ENCODE data around the gene SLC35G4. TPM values are rescaled to one million over a fixed set of nuclear protein-coding genes. Genes with fewer than 3 reads are reported as not detected.

Gene SLC35G4
- total and polyA plus RNA-seq, 2 donors from 2014 or later: not detected

GRCh38 chr18:11567396-11567795 lies 42.0 kb upstream of the SLC35G4 start:
- no peaks in the 10 kb centered on the region for H3K4me1 ChIP-seq (ENCODE audit: control insufficient read depth in 2 of 3, insufficient read depth in 2 of 3, low read depth in 1 of 3, low read length in 3 of 3)
- H3K27me3 ChIP-seq (ENCODE audit: control insufficient read depth, insufficient read depth, low read length): no peaks in the 10 kb centered on the region
- FAIRE-seq: no peak
- no peaks in the 10 kb centered on the region for H3K36me3 ChIP-seq (ENCODE audit: control insufficient read depth in 2 of 3, insufficient read depth in 3 of 3, low read length in 3 of 3)
- H3K27ac ChIP-seq (ENCODE audit: low read depth in 2 of 2, low read length in 2 of 2): no peak overlapping the region
- TF ChIP-seq CTCF (IDR thresholded peaks at IDR 0.05; ENCODE audit: borderline replicate concordance, extremely low read depth, insufficient read depth): no peak
- no peak for DNase-seq
- H3K9ac ChIP-seq (ENCODE audit: low read length in 3 of 3): no peak overlapping the region
- H3K9me3 ChIP-seq (ENCODE audit: control insufficient read depth in 2 of 3, insufficient read depth in 1 of 3, low read length in 3 of 3): no peaks in the 10 kb centered on the region
- H3K4me3 ChIP-seq (ENCODE audit: low read length in 3 of 3): no peak overlapping the region
- intact Hi-C loops (cut with DNase I): no loop called here

- H3K4me1 ChIP-seq (ENCODE audit: control insufficient read depth in 2 of 3, insufficient read depth in 2 of 3, low read depth in 1 of 3, low read length in 3 of 3): no peaks in the 10 kb centered on the region
- no peak overlapping the region for H3K27ac ChIP-seq (ENCODE audit: low read depth in 2 of 2, low read length in 2 of 2)
- H3K4me3 ChIP-seq (ENCODE audit: low read length in 3 of 3): no peak overlapping the region
- no peaks in the 10 kb centered on the region for H3K27me3 ChIP-seq (ENCODE audit: control insufficient read depth, insufficient read depth, low read length)
- no peak for FAIRE-seq
- no peak overlapping the region for H3K9ac ChIP-seq (ENCODE audit: low read length in 3 of 3)
- no peaks in the 10 kb centered on the region for H3K9me3 ChIP-seq (ENCODE audit: control insufficient read depth in 2 of 3, insufficient read depth in 1 of 3, low read length in 3 of 3)
- intact Hi-C loops (cut with DNase I): no loop called here
- H3K36me3 ChIP-seq (ENCODE audit: control insufficient read depth in 2 of 3, insufficient read depth in 3 of 3, low read length in 3 of 3): no peaks in the 10 kb centered on the region
- DNase-seq: no peak
- TF ChIP-seq CTCF (IDR thresholded peaks at IDR 0.05; ENCODE audit: borderline replicate concordance, extremely low read depth, insufficient read depth): no peak
Observed at GRCh38 chr18:11570073-11570588, 39.3 kb upstream of the SLC35G4 start.

- no peak for TF ChIP-seq CTCF (IDR thresholded peaks at IDR 0.05; ENCODE audit: borderline replicate concordance, extremely low read depth, insufficient read depth)
- no peak for DNase-seq
- intact Hi-C loops (cut with DNase I): no loop called here
Observed at GRCh38 chr18:11570769-11571412, 38.5 kb upstream of the SLC35G4 start.

More at GRCh38 chr18:11570769-11571412, 38.5 kb upstream of the SLC35G4 start:
- Histone ChIP-seq H3K27ac (ENCODE audit: low read depth in 2 of 2, low read length in 2 of 2) (no peak overlapping the region), H3K36me3 (ENCODE audit: control insufficient read depth in 2 of 3, insufficient read depth in 3 of 3, low read length in 3 of 3) (no peaks in the 10 kb centered on the region), H3K4me1 (ENCODE audit: control insufficient read depth in 2 of 3, insufficient read depth in 2 of 3, low read depth in 1 of 3, low read length in 3 of 3) (no peaks in the 10 kb centered on the region), H3K27me3 (ENCODE audit: control insufficient read depth, insufficient read depth, low read length) (no peaks in the 10 kb centered on the region), H3K9ac (ENCODE audit: low read length in 3 of 3) (no peak overlapping the region), H3K9me3 (ENCODE audit: control insufficient read depth in 2 of 3, insufficient read depth in 1 of 3, low read length in 3 of 3) (no peaks in the 10 kb centered on the region), H3K4me3 (ENCODE audit: low read length in 3 of 3) (no peak overlapping the region)
- no peak for FAIRE-seq

Data from kidney (tissue), 14 donors.